PC-9 (cell line): ENCODE results near the gene RGS3.

ENCODE experiments used
- CTCF ChIP-seq: fragments of 200-600 bp; sonication (generic); conservative IDR thresholded peaks from 2 replicates; pipeline ENCODE4 v1.6.1; 2017; ENCODE audit warnings: mixed run types, antibody characterized with exemption, mild to moderate bottlenecking, moderate library complexity
- EZH2 ChIP-seq: fragments of 200-600 bp; sonication (generic); IDR thresholded peaks from 2 replicates; pipeline ENCODE4 v1.8.0; 2017; ENCODE audit warnings: antibody characterized with exemption, low read depth

- TF ChIP-seq CTCF (no peak), EZH2 (no peak)
These were observed 180.8 kb downstream of the RGS3 start for GRCh38 chr9:113644321-113644720.
